ENCODE data around the gene SMIM20.

GRCh38 chr4:25921922-25922321 is 7.9 kb downstream of the SMIM20 start:
- TF ChIP-seq CTCF (conservative IDR thresholded peaks at IDR 0.05; ENCODE audit: low read depth in 2 of 2) (no peak), JUNB (IDR thresholded peaks at IDR 0.05; ENCODE audit: unreplicated experiment) (no peak), EZH2 (IDR thresholded peaks at IDR 0.05; ENCODE audit: low read depth, unreplicated experiment) (no peak), STAT1 (IDR thresholded peaks at IDR 0.05; ENCODE audit: unreplicated experiment) (no peak), EZH2phosphoT487 (IDR thresholded peaks at IDR 0.05; ENCODE audit: unreplicated experiment) (no peak), POLR2AphosphoS5 (IDR thresholded peaks at IDR 0.05; ENCODE audit: low read depth) (no peak), REST (IDR thresholded peaks at IDR 0.05; ENCODE audit: unreplicated experiment) (no peak)

All from GM23338 (cell line).